Activated gamma-delta T cell treated with anti-CD3 and anti-CD28 coated beads, Interleukin-2, amount 50 U/mL, for 16 hours (primary cell): ENCODE measurements around the gene ANKFY1.
"Not testable (repeated sequence)": the region's sequence is repeated elsewhere in the genome, so short reads cannot be mapped to it uniquely, and the experiment has no call there.

Source experiments
- DNase-seq: peaks from one replicate; pipeline ENCODE4 v3.0.0-alpha.2; 2020; ENCODE audit warnings: low read depth

The ANKFY1 gene

DNA sequence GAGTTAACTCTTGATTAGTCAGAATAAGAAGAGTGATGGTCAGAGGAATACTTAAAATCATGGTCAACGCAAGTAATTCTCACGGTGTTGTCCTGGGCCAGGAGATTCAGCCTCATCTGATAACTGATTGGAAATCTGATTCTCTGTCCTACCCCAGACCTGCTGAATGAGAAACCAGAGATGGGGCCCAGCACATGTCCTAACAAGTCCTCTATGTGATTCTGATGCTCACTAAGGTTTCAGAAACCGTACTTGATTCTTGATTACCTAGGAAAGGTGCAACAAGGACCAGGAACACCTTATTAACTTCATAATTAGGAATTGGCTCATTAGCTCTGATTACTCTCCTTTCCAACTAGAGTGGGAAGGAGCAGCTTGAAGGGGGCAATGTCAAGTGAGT is 44.5 kb downstream of the ANKFY1 start:
- no peak for DNase-seq

GRCh38 chr17:4215882-4216570 is 47.8 kb downstream of the ANKFY1 start:
- DNase-seq: no peak

GRCh38 chr17:4214157-4214556 is 49.6 kb downstream of the ANKFY1 start:
- no peak for DNase-seq

- no peak for DNase-seq
Measured at GRCh38 chr17:4209611-4210010, 54.2 kb downstream of the ANKFY1 start.

- DNase-seq: no peak
Measured at GRCh38 chr17:4208238-4208637, 55.5 kb downstream of the ANKFY1 start.

DNA sequence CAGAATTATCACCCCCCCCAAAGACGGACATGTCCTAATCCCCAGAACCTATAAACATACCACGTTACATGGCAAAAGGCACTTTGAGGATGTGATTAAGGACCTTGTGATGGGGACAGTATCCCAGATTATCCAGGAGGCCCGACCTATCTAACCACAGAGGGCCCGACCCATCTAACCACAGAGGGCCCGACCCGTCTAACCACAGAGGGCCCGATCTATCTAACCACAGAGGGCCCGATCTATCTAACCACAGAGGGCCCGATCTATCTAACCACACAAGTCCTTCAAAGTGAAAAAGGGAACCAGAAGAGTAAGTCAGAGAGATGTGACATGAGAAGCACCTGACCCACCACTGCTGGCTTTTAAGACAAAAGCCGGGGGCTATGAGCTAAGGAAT is 56.8 kb downstream of the ANKFY1 start:
- no peak for DNase-seq

GRCh38 chr17:4205917-4206316 is 57.9 kb downstream of the ANKFY1 start:
- DNase-seq: no peak

DNA sequence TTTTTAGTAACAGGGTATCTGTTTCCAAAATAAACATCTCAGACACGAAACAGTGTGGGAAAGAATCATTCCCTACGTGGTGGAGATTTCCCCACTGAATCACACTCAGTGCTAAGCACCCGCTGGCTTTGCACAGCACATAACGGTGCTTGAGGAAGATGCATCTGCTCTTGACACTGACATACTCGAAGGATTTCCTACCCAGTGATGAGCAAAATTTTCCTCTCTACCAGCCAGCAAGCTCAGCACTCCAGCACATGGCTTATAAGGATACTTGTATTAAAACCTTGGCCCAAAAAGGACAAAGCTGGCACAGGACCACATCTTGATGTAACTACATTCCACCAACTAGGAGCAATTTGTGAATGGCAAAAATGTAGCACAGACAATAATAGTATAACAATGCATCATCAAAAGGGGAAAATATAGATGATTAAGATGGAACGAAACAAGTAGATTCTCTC is 59.0 kb downstream of the ANKFY1 start:
- DNase-seq: no peak

DNA sequence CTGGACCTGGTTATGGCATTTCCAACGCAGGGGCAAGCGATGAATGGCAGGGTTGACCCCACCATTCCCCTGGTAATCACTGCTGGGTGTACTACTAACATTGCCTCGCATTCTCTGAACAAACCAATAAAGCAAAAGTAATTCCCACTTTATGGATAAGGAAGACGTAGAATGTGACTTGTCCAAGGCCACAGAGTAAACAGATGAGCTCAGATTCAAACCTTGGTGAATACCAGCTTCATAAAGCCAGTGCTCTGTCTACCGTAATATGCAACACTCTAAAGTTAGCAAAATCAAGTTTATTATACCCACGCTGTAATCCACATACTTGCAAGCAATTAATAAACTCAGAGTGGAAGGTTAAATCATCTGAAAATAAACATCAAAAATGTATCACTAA is 59.6 kb downstream of the ANKFY1 start:
- no peak for DNase-seq

DNA sequence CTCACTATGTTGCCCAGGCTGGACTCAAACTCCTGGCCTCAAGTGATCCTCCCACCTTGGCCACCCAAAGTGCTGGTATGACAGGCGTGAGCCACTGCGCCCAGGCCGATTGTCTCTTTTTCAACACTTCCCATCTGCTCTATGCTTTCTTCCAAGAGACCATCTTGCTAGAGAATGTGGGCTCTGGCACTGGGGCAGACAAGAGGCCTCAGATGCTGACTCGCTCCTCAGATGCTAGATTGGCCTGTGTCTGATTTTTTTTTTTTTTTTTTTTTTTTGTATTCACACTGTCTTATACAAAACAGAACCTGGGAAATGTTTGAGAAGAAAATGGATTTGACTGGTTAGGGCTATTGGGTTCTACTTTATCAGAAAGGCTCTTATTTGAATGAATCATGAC is 62.6 kb downstream of the ANKFY1 start:
- DNase-seq: no peak

- no peak for DNase-seq
Measured at GRCh38 chr17:4199818-4200402, 63.9 kb downstream of the ANKFY1 start.

DNA sequence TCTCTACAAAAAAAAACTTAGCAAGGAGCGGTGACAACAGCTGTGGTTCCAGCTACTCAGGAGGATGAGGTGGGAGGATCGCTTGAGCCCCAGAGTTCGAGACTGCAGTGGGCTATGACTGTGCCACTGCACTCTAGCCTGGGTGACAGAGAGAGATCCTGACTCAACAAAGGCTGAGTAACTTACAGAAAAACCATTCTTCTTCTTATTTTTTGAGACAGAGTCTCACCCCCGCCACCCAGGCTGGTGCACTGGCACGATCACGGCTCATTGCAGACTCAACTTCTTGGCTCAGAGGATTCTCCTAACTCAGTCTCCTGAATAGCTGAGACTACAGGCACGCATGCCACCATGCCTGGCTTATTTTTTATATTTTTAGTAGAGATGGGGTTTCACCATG is 64.8 kb downstream of the ANKFY1 start:
- no peak for DNase-seq

- no peak for DNase-seq
Measured at GRCh38 chr17:4195306-4195705, 68.5 kb downstream of the ANKFY1 start.

GRCh38 chr17:4194796-4195195 is 69.0 kb downstream of the ANKFY1 start:
- DNase-seq: no peak

GRCh38 chr17:4190791-4191190 is 73.0 kb downstream of the ANKFY1 start:
- DNase-seq: not testable (repeated sequence)

- no peak for DNase-seq
Measured at GRCh38 chr17:4189280-4189679, 74.5 kb downstream of the ANKFY1 start.

GRCh38 chr17:4188076-4188475 is 75.7 kb downstream of the ANKFY1 start:
- DNase-seq: no peak

DNA sequence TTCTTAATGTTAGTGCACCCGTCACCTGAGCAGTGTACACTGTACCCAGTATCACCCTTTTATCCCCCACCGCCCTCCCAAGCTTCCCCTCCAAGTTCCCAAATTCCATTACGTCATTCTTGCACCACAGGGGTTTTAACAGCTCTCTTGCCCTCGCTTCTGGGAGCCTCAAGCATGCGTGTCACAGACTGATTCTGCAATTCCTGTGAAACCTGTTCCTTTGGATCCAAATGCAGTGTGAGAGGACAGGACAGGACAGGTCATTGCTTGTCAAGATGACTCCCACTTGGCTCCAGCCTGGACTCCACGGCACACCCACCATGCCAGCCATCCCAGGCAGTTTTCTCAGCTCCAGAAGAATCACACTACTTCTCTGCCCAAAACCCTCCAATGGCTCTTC is 76.7 kb downstream of the ANKFY1 start:
- DNase-seq: no peak

GRCh38 chr17:4186357-4186881 is 77.4 kb downstream of the ANKFY1 start:
- DNase-seq: no peak

DNA sequence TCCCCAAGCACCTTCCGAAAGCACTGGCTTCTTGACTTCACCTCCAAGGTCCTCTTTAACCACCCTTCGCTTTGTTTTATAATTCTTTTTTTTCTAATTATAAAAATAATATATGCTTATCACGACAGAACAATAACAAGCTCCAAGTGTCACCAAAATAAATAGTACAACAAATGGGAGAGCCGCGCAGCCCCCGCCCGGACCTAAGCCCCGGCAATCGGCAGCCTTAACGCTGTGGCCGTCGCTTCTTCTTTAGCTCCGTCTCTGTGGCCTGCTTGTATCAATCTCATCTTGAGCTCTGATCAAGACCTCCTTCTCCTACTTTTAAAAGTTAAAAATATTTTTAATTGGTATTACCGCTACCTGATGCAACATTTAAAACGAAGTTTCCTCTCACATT is 78.1 kb downstream of the ANKFY1 start:
- no peak for DNase-seq

DNA sequence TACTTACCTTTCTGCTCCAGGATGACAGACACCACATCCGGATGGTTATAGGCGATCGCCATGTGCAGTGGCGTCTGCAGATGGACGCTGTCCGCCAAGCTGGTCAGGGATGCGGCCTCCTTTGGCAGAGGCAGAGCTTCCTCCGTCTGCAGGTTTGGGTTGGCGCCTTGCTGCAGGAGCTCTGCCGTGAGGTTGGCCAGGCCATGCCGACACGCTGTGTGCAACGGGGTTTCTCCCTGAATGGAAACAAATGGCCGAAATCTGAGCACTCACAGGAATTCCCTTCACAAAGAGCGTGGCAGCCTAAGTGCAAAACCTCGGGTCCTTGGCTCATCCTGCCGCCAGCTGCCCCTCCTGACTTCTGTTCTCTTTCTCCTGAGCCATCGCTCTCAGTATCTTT is 79.0 kb downstream of the ANKFY1 start:
- DNase-seq: no peak

GRCh38 chr17:4182043-4182442 is 81.7 kb downstream of the ANKFY1 start:
- no peak for DNase-seq

DNA sequence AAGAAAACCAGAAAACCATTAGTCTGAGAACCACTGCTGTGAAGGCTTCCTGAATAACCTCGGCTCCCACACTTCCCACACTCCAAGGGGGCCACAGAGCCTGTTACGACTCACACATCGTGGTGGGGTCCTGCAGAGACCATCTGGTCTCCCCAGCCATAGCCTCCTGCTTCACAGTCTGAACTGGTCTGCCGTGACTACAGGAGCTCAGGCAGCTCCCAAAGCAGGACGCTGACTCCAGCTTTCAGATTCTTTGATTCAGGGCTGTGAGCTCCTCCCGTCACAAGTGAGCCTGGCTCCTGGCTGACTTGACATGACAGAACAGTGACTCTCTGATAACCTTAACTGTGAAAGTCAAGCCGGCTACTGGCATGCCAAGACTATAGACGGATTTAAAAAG is 83.0 kb downstream of the ANKFY1 start:
- no peak for DNase-seq

GRCh38 chr17:4179071-4179470 is 84.7 kb downstream of the ANKFY1 start:
- DNase-seq: no peak
